HG03378 (cell line): ENCODE measurements around the gene NUSAP1.
"Not testable (repeated sequence)": the region's sequence is repeated elsewhere in the genome, so short reads cannot be mapped to it uniquely, and the experiment has no call there.

Source experiments
- ATAC-seq: cut with Tn5 transposase; IDR thresholded peaks from one replicate; pipeline ENCODE4 v1.9.1; 2021; ENCODE audit warnings: mild to moderate bottlenecking, moderate library complexity; ENCODE audit not compliant: unreplicated experiment

Gene NUSAP1

GRCh38 chr15:41331833-41332193 is 868 bp upstream of the NUSAP1 start:
- ATAC-seq = no peak

GRCh38 chr15:41333026-41333562 is 413 bp downstream of the NUSAP1 start:
- peak; percentile 24 for ATAC-seq

GRCh38 chr15:41334293-41335120 is 1.8 kb downstream of the NUSAP1 start:
- ATAC-seq = no peak

GRCh38 chr15:41336549-41336948 is 3.9 kb downstream of the NUSAP1 start:
- no peak for ATAC-seq

GRCh38 chr15:41337047-41337446 is 4.4 kb downstream of the NUSAP1 start:
- no peak for ATAC-seq

GRCh38 chr15:41337631-41338522 is 5.2 kb downstream of the NUSAP1 start:
- ATAC-seq = no peak

- no peak for ATAC-seq
Observed at GRCh38 chr15:41340189-41340695, 7.6 kb downstream of the NUSAP1 start.

- no peak for ATAC-seq
Observed at GRCh38 chr15:41341519-41341918, 8.8 kb downstream of the NUSAP1 start.

- no peak for ATAC-seq
Observed at GRCh38 chr15:41347236-41347635, 14.6 kb downstream of the NUSAP1 start.

GRCh38 chr15:41350057-41350717 is 17.5 kb downstream of the NUSAP1 start:
- no peak for ATAC-seq

GRCh38 chr15:41354371-41354770 is 21.7 kb downstream of the NUSAP1 start:
- ATAC-seq = no peak

- no peak for ATAC-seq
Observed at GRCh38 chr15:41367418-41367817, 34.7 kb downstream of the NUSAP1 start.

GRCh38 chr15:41377978-41378377 is 45.3 kb downstream of the NUSAP1 start:
- no peak for ATAC-seq

- ATAC-seq = not testable (repeated sequence)
Observed at GRCh38 chr15:41383974-41384749, 51.5 kb downstream of the NUSAP1 start.

GRCh38 chr15:41387646-41388045 is 55.0 kb downstream of the NUSAP1 start:
- no peak for ATAC-seq

GRCh38 chr15:41392659-41393058 is 60.0 kb downstream of the NUSAP1 start:
- ATAC-seq = no peak

GRCh38 chr15:41394924-41395323 is 62.2 kb downstream of the NUSAP1 start:
- no peak for ATAC-seq

- no peak for ATAC-seq
Observed at GRCh38 chr15:41396111-41396510, 63.4 kb downstream of the NUSAP1 start.

- ATAC-seq = peak; percentile 24
Observed at GRCh38 chr15:41401904-41402267, 69.2 kb downstream of the NUSAP1 start.

- no peak for ATAC-seq
Observed at GRCh38 chr15:41407341-41407740, 74.7 kb downstream of the NUSAP1 start.
